ENCODE results near the gene HOXD4.

The HOXD4 gene

DNA sequence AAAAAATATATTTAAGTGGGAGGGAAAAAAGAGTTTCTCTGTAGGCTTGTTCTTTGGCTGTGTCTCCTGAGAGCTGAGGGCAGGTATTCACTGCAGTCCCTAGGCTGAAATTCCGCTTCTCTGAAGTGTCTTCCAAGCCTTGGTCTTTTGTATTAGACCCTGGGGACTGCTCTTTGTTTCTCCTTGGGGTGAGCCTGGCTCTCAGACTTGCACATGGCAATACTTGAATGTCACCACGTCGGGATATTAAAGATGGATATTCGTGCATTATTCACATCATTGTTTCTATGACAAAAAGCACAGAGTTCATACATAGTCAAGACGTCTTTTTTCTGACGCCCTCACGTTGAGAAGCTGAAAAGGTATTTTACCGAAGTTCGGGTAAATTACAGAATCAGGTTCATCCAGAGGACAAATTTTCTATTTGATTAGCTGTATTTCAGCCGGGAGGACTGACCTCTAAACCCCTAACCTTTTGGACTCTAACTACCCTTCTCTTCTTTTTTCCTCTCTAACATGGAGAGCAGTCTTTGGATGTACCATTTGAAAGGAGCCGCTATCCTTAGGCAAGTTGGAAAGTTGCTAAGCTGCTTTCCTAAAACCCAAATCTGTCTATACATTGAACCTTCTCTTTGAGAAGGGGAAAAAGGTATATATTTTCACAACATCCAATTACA lies 3.4 kb downstream of the HOXD4 start:
- Mint-ChIP-seq H3K27ac (no peak overlapping the region), H3K9me3 (no peaks in the 10 kb centered on the region)
- ATAC-seq, result no peak

DNA sequence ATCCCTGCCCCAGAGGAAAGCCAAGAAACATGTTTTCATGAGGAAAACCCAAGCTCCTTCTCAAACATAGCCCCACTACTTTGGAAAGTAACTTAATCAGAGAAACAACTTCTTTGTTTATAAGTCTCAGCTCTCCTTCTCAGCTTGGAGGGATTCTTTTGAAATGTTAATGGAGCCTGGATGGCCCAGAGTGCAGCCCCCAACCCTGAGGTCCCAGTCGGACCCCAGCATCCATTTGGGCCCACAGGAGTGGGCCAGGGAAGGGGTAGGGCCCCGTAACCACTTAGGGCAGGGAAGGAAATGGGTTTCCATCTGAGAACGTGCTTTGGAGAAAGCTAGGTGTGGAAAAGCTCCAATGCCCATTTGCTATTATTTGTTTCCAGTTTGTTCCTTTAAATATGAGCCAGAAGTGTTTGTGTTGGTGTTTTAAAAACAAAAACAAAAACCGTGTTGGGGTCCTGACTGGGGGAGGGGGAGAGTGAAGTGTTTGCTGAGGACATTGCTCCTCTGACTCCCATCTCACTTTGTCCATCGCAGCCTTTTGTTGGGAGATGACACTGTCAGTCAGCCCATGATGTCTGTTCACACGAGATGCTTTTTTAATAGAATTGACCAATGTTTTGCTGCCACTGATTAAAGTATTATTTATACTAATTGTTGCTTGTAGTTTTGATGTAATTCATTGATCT lies 4.2 kb downstream of the HOXD4 start:
- Mint-ChIP-seq H3K4me1 (peaks cover 30% of the 10 kb centered on the region), H3K27me3 (peaks cover 99% of the 10 kb centered on the region), H3K27ac (no peak overlapping the region), H3K9me3 (no peaks in the 10 kb centered on the region), H3K4me3 (no peak overlapping the region)
- ATAC-seq (no peak), DNase-seq (no peak)

More for the DNA sequence above, 3.4 kb downstream of the HOXD4 start:
- DNase-seq, result no peak
- no peak overlapping the region for H3K4me3 Mint-ChIP-seq
- H3K27me3 Mint-ChIP-seq, result peaks cover 99% of the 10 kb centered on the region
- peaks cover 29% of the 10 kb centered on the region for H3K4me1 Mint-ChIP-seq

- ATAC-seq, result no peak
- Mint-ChIP-seq H3K9me3 (no peaks in the 10 kb centered on the region), H3K4me1 (peaks cover 37% of the 10 kb centered on the region), H3K27me3 (peaks cover 99% of the 10 kb centered on the region), H3K4me3 (no peak overlapping the region), H3K27ac (no peak overlapping the region)
- no peak for DNase-seq
Observed at GRCh38 chr2:176156301-176156806, 5.0 kb downstream of the HOXD4 start.

DNA sequence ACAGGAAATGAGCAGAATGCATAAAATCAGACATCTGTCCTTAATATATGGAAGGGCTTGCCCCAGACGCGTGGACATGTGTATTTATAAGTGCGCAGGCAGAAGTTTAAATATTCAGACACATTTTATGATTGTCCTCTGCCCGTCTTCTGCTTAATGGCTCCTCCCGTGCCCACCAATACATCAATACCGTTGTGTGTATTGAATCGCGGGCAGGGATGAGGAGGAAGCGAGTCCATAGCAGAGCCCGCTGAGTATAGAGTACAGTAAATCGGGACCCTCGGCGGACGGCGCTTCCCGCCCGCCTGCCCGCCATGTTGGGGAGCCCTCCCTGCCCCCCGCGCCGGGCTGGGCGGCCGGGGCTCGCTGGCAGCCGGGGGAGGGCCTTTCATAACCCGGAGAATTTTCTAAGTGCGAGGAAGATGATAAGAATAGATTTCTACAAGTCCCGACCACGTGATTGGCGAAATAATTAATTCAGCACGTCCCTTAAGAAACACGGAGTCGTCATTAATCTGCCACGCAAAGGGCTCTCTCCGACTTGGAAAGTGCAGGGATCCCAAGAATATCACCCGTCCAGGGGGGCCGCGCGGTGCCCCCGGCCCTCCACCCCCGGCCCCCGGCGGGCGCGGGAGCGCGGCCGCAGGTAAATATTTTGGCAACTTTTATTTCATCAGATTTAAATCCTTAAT lies 5.6 kb downstream of the HOXD4 start, which contains the start of gene HOXD3:
TSS of gene HOXD3 (plus strand) at position 501 of the 692 bp plus-strand sequence. CDS start 11,808 bp downstream, outside the sequence.
- peaks cover 99% of the 10 kb centered on the region for H3K27me3 Mint-ChIP-seq
- no peaks in the 10 kb centered on the region for H3K9me3 Mint-ChIP-seq
- ATAC-seq (no peak), DNase-seq (no peak)
- no peak within 1 kb of the TSS for H3K27ac Mint-ChIP-seq
- peaks cover 43% of the 10 kb centered on the region for H3K4me1 Mint-ChIP-seq
- H3K4me3 Mint-ChIP-seq, result peak within 1 kb of the TSS; percentile 59 to 68

GRCh38 chr2:176157499-176158185 lies 6.3 kb downstream of the HOXD4 start:
- Mint-ChIP-seq H3K9me3 (no peaks in the 10 kb centered on the region), H3K4me1 (peaks cover 43% of the 10 kb centered on the region), H3K27ac (no peak overlapping the region), H3K4me3 (peak overlapping the region; percentile 59 to 68), H3K27me3 (peaks cover 99% of the 10 kb centered on the region)
- DNase-seq (no peak), ATAC-seq (no peak)

DNA sequence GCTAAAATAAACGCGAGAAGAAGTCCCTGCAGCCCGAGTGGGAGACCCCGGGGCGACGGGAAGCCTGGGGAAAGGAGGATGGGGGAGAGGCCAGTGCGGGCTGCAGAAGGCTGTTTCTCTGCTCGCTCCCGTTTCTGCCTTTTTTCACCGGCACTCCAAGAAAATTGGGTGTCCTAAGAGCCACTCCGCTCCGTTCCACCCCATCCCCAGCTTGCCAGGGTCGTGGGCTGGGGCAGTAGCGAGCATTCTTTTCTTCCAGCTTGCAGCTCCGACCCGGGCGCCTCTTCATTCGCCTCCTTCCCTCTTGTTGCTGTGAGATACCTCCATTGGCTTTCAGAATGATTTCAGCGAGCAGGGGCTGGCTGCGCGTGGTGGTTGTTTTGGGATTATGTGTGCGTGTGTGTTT lies 6.8 kb downstream of the HOXD4 start:
- DNase-seq (no peak), ATAC-seq (no peak)
- Mint-ChIP-seq H3K27me3 (peaks cover 99% of the 10 kb centered on the region), H3K4me1 (peaks cover 45% of the 10 kb centered on the region), H3K9me3 (no peaks in the 10 kb centered on the region), H3K27ac (no peak overlapping the region), H3K4me3 (peak overlapping the region; percentile 59 to 68)

- peak overlapping the region in 1 of 2 donors; percentile 42 for H3K4me3 Mint-ChIP-seq
- no peaks in the 10 kb centered on the region for H3K9me3 Mint-ChIP-seq
- no peak overlapping the region for H3K27ac Mint-ChIP-seq
- DNase-seq (no peak), ATAC-seq (no peak)
- peaks cover 54% of the 10 kb centered on the region for H3K4me1 Mint-ChIP-seq
- H3K27me3 Mint-ChIP-seq, result peaks cover 100% of the 10 kb centered on the region
Observed at GRCh38 chr2:176158855-176159662, 7.7 kb downstream of the HOXD4 start.

GRCh38 chr2:176159663-176160250 lies 8.4 kb downstream of the HOXD4 start:
- no peak for DNase-seq
- Mint-ChIP-seq H3K4me1 (peaks cover 61% of the 10 kb centered on the region), H3K27ac (no peak overlapping the region), H3K4me3 (peak overlapping the region in 1 of 2 donors; percentile 42), H3K27me3 (peaks cover 100% of the 10 kb centered on the region), H3K9me3 (no peaks in the 10 kb centered on the region)
- peak; percentile 43 for ATAC-seq

DNA sequence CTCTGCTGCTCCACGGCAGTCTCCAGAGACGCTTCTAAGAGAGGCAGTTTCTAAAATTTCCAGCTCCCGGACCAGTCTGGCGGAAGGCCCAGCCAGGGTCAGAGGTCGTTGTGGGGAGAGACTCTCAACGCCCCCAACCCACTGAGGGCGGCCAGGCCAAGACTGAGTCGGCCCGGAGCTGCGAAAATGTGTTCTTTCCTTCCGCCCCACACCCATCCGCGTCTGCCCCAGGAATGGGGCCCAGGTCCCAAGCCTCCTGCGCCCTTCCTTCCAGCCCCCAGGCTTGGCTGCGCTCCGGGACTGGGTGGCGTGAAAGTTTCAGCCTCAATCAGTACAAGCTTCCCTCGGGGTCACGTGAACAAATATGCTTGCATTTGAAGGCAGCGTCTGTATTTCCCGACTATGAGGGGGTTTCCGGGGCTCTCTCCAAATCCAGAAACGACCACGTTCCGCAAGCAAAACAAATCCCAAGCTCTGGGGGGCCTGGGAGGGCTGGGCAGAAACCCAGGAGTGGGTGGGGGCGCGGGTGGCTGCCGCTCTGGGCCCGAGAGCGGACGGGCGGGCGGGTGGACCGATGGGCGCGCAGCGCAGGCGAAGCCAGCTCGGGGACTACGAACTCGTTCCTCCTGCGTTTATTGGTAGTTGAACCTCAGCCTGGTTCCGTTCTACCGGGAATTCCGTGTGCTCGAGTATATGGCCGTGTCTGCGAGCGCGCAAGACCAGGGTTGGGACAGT lies 9.1 kb downstream of the HOXD4 start:
- no peaks in the 10 kb centered on the region for H3K9me3 Mint-ChIP-seq
- H3K4me3 Mint-ChIP-seq, result peak overlapping the region; percentile 39 to 53
- peak overlapping the region in 1 of 2 donors; percentile 48 for H3K27ac Mint-ChIP-seq
- peaks cover 100% of the 10 kb centered on the region for H3K27me3 Mint-ChIP-seq
- peaks cover 65% of the 10 kb centered on the region for H3K4me1 Mint-ChIP-seq
- no peak for ATAC-seq
- no peak for DNase-seq

GRCh38 chr2:176160986-176161824 lies 9.9 kb downstream of the HOXD4 start:
- DNase-seq, result no peak
- Mint-ChIP-seq H3K4me3 (no peak overlapping the region), H3K27me3 (peaks cover 100% of the 10 kb centered on the region), H3K4me1 (peaks cover 65% of the 10 kb centered on the region), H3K27ac (no peak overlapping the region), H3K9me3 (no peaks in the 10 kb centered on the region)
- no peak for ATAC-seq

DNA sequence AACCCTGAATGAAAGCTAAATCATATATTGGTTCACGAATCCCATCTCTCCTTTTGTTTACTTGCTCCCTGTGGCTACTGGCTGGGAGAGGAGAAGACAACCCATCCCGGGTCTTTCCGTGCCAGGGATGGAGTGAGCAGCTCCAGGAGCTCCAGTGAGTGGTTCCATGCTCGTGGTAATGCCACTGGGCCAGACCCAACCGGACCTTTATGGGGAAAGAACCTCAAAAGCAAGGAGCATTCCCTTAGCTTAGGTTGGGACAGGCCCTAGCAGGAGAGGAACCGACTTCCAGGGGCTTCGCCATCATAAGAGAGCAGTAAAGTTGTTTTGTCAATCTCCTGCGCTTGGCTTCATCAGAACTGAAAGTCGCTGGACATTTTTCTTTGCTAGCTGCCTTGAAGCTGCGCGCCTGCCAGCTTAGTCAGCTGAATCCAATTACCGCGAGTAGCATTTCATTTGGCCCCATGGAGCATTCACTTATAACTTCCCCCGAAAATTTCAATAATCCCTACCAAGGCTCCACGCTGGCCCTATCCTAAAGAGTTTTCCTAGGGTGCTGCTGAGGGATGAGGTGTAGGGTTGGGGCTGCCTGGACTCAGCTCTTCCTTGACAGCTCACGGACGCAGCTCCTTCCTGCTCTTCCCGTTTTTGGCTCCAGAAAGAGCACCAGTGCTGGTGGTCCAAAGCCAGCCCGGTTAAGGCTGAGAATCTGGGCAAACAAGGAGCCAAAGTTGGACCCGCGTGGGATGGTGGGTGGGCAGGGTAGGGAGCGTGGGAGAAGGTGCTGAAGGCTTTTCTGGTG lies 10.7 kb downstream of the HOXD4 start:
- Mint-ChIP-seq H3K4me3 (no peak overlapping the region), H3K9me3 (no peaks in the 10 kb centered on the region), H3K27me3 (peaks cover 100% of the 10 kb centered on the region), H3K27ac (no peak overlapping the region), H3K4me1 (peaks cover 65% of the 10 kb centered on the region)
- ATAC-seq, result no peak
- no peak for DNase-seq

DNA sequence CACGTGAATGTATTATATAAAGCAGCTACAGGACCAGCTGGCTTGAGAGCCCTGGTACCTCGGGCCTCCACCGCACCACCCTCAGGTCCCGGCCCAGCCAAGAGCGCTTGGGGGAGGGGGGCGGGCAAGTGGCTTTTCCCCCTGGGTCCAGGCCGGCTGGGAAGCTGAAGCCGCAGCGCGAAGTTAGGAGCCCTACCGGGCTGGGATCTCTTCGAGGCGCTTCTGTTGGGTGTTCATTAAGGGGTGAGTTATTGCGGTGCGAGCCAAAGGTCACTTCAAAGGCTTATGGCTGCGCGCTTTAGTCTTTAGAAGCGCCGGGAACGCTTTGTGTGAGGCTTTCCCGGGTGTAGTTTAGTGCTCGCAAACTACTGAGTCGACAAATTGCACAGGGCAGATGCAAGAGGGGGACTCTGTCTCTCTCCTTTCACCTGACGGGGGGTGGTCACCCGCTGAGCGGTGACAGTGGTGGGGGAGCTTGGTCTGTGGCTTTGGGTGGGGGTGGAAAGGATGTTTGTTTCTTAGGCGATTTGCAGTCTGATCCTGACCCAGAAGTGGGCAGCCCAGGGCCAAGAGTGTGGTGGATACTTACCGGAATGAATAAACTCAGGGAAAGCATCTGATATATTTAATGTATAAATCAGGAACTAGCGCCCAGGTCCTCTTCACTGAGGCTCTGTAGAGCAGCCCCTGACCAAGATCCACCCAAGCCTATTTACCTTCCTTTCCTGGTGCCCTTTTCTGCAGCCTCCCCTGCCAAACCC lies 11.7 kb downstream of the HOXD4 start:
- peaks cover 100% of the 10 kb centered on the region for H3K27me3 Mint-ChIP-seq
- DNase-seq (no peak), ATAC-seq (no peak)
- H3K4me1 Mint-ChIP-seq, result peaks cover 56% of the 10 kb centered on the region
- H3K9me3 Mint-ChIP-seq, result no peaks in the 10 kb centered on the region
- no peak overlapping the region for H3K4me3 Mint-ChIP-seq
- no peak overlapping the region for H3K27ac Mint-ChIP-seq

All from stimulated activated naive CD8-positive, alpha-beta T cell treated with anti-CD3 and anti-CD28 coated beads, Interleukin-15, amount 100 ng/mL, for 72 hours (primary cell).